ENCODE results near the gene CAMK2B.

- TF ChIP-seq POLR2AphosphoS5 (IDR thresholded peaks at IDR 0.05; ENCODE audit: low read depth, low read length) (0 out of 2 replicates have a peak, but pooled peaks have one; percentile 21), TAF1 (IDR thresholded peaks at IDR 0.05; ENCODE audit: borderline replicate concordance, insufficient read depth, low read length) (no peak)
Measured at GRCh38 chr7:44257618-44258422, 67.6 kb downstream of the CAMK2B start.

Data from PFSK-1 (cell line).